Measurements from ENCODE around the gene BGN. TPM values are rescaled to one million over a fixed set of nuclear protein-coding genes. Genes with fewer than 3 reads are reported as not detected.

The BGN gene
- total and polyA plus RNA-seq, 2 experiments from 2014 or later, result 129 to 308 TPM

DNA sequence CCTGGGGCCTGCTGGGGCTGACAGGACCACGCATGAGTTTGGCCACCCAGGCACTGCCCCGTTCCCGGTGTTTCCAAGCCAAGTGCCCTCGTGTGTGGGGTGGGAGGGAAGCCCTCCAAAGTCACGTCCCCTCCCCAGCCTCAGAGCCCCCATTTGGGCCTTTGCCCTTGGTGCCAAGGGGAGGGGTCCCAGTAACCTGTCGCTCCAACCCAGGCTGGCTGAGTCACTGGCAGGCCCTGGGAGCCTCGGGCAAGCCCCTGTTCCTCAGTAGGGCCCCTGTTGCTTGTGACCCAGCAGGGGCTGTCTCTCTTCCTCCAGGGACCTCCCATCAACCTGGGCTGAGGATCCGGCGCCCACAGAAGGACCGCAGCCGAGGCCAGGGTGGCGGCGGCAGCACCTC, 13.7 kb upstream of the BGN start:
- H3K9me2 ChIP-seq (ENCODE audit: insufficient read depth), result no peaks in the 10 kb centered on the region
- no peaks in the 10 kb centered on the region for H3K27me3 ChIP-seq (replicated peaks; ENCODE audit: insufficient read depth)
- no peaks in the 10 kb centered on the region for H4K20me1 ChIP-seq (ENCODE audit: insufficient read depth)
- H3F3A ChIP-seq (ENCODE audit: insufficient read depth), result 0 out of 2 replicates have a peak, but pooled peaks cover 2% of the 10 kb centered on the region
- in situ Hi-C loops (cut with MboI), result no loop called here
- H3K27ac ChIP-seq, result no peak overlapping the region
- WGBS, 2 experiments (ENCODE audit: low coverage in 1 of 2, low lambda C conversion rate in 2 of 2, missing lambda C conversion rate in 2 of 2), result 67 to 78% methylated on average over 3 to 4 of the region's 13 CpGs
- no peak overlapping the region for H2AFZ ChIP-seq
- no peak overlapping the region for H3K4me3 ChIP-seq
- no peak for DNase-seq
- peaks cover 19% of the 10 kb centered on the region for H3K4me1 ChIP-seq (ENCODE audit: insufficient read depth)
- no peaks in the 10 kb centered on the region for H3K36me3 ChIP-seq (ENCODE audit: low read depth)
- H3K9me3 ChIP-seq (ENCODE audit: low read depth), result no peaks in the 10 kb centered on the region
- H3K79me2 ChIP-seq (ENCODE audit: insufficient read depth), result no peaks in the 10 kb centered on the region
- no peak overlapping the region for H3K9ac ChIP-seq
- TF ChIP-seq EZH2 (IDR thresholded peaks at IDR 0.05; ENCODE audit: insufficient read depth, poor library complexity, severe bottlenecking) (no peak), EZH2phosphoT487 (IDR thresholded peaks at IDR 0.05; ENCODE audit: insufficient read depth, low read depth) (no peak)
- no peak overlapping the region for H3K4me2 ChIP-seq (ENCODE audit: unreplicated experiment)

DNA sequence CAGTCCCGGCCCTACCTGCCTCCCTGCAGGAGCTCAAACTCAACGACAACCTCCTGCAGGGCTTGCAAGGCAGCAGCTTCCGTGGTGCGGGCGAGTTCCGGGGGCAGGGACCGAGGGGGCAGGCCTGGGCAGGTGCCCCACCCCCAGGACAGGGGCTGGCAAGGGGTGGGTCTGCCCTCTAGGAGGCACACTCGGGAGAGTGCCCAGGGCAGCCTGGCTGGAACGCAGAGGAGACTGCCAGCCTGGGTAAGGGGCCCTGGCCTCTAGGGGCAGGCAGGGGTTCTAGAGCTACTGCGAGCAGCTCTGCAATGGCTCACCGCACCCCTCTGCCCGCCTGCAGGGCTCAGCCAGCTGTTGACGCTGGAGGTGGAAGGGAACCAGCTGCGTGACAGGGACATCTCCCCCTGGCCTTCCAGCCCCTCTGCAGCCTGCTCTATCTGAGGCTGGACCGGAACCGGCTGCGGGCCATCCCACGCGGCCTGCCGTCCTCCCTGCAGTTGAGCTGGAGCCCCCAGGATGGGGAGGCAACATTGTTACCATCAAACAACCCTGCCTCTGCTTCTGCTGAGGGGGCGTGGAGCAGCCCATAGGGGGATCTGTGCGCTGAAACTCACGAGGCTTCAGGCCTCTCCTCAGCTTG, 12.3 kb upstream of the BGN start:
- WGBS, 2 experiments (ENCODE audit: low coverage in 1 of 2, low lambda C conversion rate in 2 of 2, missing lambda C conversion rate in 2 of 2), result 92 to 97% methylated on average over 6 to 9 of the region's 23 CpGs
- Histone ChIP-seq H3F3A (ENCODE audit: insufficient read depth) (no peaks in the 10 kb centered on the region), H3K9ac (no peak overlapping the region), H3K9me2 (ENCODE audit: insufficient read depth) (no peaks in the 10 kb centered on the region), H4K20me1 (ENCODE audit: insufficient read depth) (no peaks in the 10 kb centered on the region), H3K79me2 (ENCODE audit: insufficient read depth) (no peaks in the 10 kb centered on the region), H3K9me3 (ENCODE audit: low read depth) (no peaks in the 10 kb centered on the region), H3K4me3 (no peak overlapping the region), H3K4me1 (ENCODE audit: insufficient read depth) (peaks cover 7% of the 10 kb centered on the region), H3K36me3 (ENCODE audit: low read depth) (no peaks in the 10 kb centered on the region), H2AFZ (no peak overlapping the region), H3K27ac (no peak overlapping the region), H3K27me3 (replicated peaks; ENCODE audit: insufficient read depth) (no peaks in the 10 kb centered on the region), H3K4me2 (ENCODE audit: unreplicated experiment) (no peak overlapping the region)
- TF ChIP-seq EZH2 (IDR thresholded peaks at IDR 0.05; ENCODE audit: insufficient read depth, poor library complexity, severe bottlenecking) (no peak), EZH2phosphoT487 (IDR thresholded peaks at IDR 0.05; ENCODE audit: insufficient read depth, low read depth) (no peak)
- DNase-seq, result no peak
- in situ Hi-C loops (cut with MboI), result no loop called here

DNA sequence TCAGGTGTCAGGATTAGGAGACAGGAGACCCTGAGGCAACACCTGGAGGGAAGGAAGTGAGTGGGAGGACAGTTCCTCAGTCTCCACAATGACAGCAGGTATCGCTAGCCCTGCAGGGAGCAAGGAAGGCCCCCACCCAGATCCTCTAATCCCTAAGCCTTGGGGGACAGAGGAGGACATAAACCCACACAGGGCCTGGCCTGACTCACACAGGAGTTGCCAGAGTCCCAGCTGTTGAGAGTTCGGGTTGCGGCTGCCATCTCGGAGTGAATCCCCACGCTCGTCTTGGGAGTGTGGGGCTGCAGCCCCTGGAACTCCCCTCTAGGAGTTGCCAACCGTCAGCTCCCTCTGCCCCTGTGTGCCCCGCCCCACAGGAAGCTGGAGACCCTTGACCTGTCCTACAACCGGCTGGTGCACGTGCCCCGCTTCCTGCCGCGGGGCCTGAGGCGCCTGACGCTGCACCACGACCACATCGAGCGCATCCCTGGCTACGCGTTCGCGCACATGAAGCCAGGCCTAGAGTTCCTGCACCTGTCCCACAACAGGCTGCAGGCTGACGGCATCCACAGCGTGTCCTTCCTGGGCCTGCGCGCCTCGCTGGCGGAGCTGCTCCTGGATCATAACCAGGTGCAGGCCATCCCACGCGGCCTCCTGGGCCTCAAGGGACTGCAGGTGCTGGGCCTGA, 9.2 kb upstream of the BGN start:
- H3K9ac ChIP-seq, result no peak overlapping the region
- H4K20me1 ChIP-seq (ENCODE audit: insufficient read depth), result no peaks in the 10 kb centered on the region
- in situ Hi-C loops (cut with MboI), result no loop called here
- H3K9me3 ChIP-seq (ENCODE audit: low read depth), result no peaks in the 10 kb centered on the region
- H2AFZ ChIP-seq, result no peak overlapping the region
- DNase-seq, result no peak
- H3K4me3 ChIP-seq, result no peak overlapping the region
- H3K79me2 ChIP-seq (ENCODE audit: insufficient read depth), result no peaks in the 10 kb centered on the region
- no peaks in the 10 kb centered on the region for H3K36me3 ChIP-seq (ENCODE audit: low read depth)
- no peaks in the 10 kb centered on the region for H3K27me3 ChIP-seq (replicated peaks; ENCODE audit: insufficient read depth)
- no peaks in the 10 kb centered on the region for H3F3A ChIP-seq (ENCODE audit: insufficient read depth)
- no peak overlapping the region for H3K27ac ChIP-seq
- no peak overlapping the region for H3K4me2 ChIP-seq (ENCODE audit: unreplicated experiment)
- TF ChIP-seq EZH2 (IDR thresholded peaks at IDR 0.05; ENCODE audit: insufficient read depth, poor library complexity, severe bottlenecking), result no peak
- no peak for TF ChIP-seq EZH2phosphoT487 (IDR thresholded peaks at IDR 0.05; ENCODE audit: insufficient read depth, low read depth)
- H3K9me2 ChIP-seq (ENCODE audit: insufficient read depth), result no peaks in the 10 kb centered on the region
- H3K4me1 ChIP-seq (ENCODE audit: insufficient read depth), result peaks cover 6% of the 10 kb centered on the region; the same call in 1 of the 2 replicates
- WGBS, 2 experiments (ENCODE audit: low coverage in 1 of 2, low lambda C conversion rate in 2 of 2, missing lambda C conversion rate in 2 of 2), result 94 to 98% methylated on average over 8 to 27 of the region's 30 CpGs

DNA sequence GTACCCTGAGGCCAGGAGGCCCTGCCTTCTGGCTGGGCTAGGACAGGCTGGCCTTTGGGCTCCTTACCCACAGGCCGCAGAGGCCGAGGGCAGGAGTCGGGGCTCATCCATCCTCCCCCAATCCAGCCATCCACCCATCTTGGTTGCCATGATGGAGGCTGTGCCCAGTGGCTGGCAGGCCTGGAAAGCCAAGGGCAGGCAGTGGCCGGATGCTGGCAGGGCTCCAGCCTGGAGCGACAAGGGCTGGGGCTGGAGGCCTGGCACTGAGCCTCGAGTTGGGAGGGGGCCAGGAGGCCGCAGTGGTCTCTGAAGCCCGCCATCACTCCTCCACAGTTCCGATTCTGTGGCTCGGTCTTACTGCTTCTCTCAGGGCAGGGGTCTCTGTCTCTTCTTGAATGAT, 8.6 kb upstream of the BGN start:
- Histone ChIP-seq H3K4me3 (no peak overlapping the region), H3K79me2 (ENCODE audit: insufficient read depth) (no peaks in the 10 kb centered on the region), H3F3A (ENCODE audit: insufficient read depth) (no peaks in the 10 kb centered on the region), H3K27me3 (replicated peaks; ENCODE audit: insufficient read depth) (no peaks in the 10 kb centered on the region), H3K4me2 (ENCODE audit: unreplicated experiment) (no peak overlapping the region), H3K4me1 (ENCODE audit: insufficient read depth) (peaks cover 6% of the 10 kb centered on the region; the same call in 1 of the 2 replicates), H3K9ac (no peak overlapping the region), H3K27ac (no peak overlapping the region), H4K20me1 (ENCODE audit: insufficient read depth) (no peaks in the 10 kb centered on the region), H3K9me2 (ENCODE audit: insufficient read depth) (no peaks in the 10 kb centered on the region), H3K9me3 (ENCODE audit: low read depth) (no peaks in the 10 kb centered on the region), H3K36me3 (ENCODE audit: low read depth) (no peaks in the 10 kb centered on the region), H2AFZ (no peak overlapping the region)
- DNase-seq, result no peak
- WGBS, 2 experiments (ENCODE audit: low coverage in 1 of 2, low lambda C conversion rate in 2 of 2, missing lambda C conversion rate in 2 of 2), result 78 to 100% methylated on average over 4 to 9 of the region's 10 CpGs
- TF ChIP-seq EZH2phosphoT487 (IDR thresholded peaks at IDR 0.05; ENCODE audit: insufficient read depth, low read depth), result no peak
- TF ChIP-seq EZH2 (IDR thresholded peaks at IDR 0.05; ENCODE audit: insufficient read depth, poor library complexity, severe bottlenecking), result no peak
- in situ Hi-C loops (cut with MboI), result no loop called here

Data from GM23248 (cell line).